Sigmoid colon (tissue), 4 donors: ENCODE data around the gene ECE2.

Experiments used
- EP300 ChIP-seq, 4 donors: sonication (generic); formaldehyde crosslinking; IDR thresholded peaks; one replicate each; pipeline ENCODE4 v1.6.1; 2017; ENCODE audit warnings: antibody characterized with exemption in 4 of 4
- POLR2AphosphoS5 ChIP-seq, 4 donors: sonication (generic); formaldehyde crosslinking; IDR thresholded peaks; one replicate each; pipeline ENCODE4 v1.6.1; 2017; ENCODE audit warnings: antibody characterized with exemption in 4 of 4
- TF ChIP-seq, protein P1 (sequence below), 4 experiments: fragments of 450-650 bp in 3 of 4; fragments of 200-600 bp in 1 of 4; IDR thresholded peaks; one replicate each; pipeline ENCODE4 v1.5.1; 2016 to 2019; ENCODE audit warnings: antibody characterized with exemption in 4 of 4, mild to moderate bottlenecking in 3 of 4, moderate library complexity in 2 of 4

DNA sequence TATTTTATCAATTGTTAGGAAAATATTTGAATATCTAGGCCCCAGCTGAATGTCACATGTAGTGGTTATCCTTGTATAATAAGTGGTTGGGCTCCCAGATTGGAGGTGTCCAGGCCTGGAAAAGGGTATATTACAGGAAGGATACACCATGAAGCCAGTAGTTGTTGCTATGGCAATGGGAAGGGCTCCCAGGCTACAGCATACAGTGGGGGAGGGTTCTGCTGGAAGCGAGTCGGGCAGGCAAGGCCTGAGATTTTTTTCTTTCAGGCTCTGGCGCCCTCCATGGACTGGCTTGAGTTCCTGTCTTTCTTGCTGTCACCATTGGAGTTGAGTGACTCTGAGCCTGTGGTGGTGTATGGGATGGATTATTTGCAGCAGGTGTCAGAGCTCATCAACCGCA, 8.9 kb downstream of the ECE2 start:
- TF ChIP-seq, protein P1, sequence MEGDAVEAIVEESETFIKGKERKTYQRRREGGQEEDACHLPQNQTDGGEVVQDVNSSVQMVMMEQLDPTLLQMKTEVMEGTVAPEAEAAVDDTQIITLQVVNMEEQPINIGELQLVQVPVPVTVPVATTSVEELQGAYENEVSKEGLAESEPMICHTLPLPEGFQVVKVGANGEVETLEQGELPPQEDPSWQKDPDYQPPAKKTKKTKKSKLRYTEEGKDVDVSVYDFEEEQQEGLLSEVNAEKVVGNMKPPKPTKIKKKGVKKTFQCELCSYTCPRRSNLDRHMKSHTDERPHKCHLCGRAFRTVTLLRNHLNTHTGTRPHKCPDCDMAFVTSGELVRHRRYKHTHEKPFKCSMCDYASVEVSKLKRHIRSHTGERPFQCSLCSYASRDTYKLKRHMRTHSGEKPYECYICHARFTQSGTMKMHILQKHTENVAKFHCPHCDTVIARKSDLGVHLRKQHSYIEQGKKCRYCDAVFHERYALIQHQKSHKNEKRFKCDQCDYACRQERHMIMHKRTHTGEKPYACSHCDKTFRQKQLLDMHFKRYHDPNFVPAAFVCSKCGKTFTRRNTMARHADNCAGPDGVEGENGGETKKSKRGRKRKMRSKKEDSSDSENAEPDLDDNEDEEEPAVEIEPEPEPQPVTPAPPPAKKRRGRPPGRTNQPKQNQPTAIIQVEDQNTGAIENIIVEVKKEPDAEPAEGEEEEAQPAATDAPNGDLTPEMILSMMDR (IDR thresholded peaks at IDR 0.05), result no peak
- TF ChIP-seq EP300 (IDR thresholded peaks at IDR 0.05), result no peak
- no peak for TF ChIP-seq POLR2AphosphoS5 (IDR thresholded peaks at IDR 0.05)
